ENCODE data around the gene PPCDC.

Gene PPCDC

DNA sequence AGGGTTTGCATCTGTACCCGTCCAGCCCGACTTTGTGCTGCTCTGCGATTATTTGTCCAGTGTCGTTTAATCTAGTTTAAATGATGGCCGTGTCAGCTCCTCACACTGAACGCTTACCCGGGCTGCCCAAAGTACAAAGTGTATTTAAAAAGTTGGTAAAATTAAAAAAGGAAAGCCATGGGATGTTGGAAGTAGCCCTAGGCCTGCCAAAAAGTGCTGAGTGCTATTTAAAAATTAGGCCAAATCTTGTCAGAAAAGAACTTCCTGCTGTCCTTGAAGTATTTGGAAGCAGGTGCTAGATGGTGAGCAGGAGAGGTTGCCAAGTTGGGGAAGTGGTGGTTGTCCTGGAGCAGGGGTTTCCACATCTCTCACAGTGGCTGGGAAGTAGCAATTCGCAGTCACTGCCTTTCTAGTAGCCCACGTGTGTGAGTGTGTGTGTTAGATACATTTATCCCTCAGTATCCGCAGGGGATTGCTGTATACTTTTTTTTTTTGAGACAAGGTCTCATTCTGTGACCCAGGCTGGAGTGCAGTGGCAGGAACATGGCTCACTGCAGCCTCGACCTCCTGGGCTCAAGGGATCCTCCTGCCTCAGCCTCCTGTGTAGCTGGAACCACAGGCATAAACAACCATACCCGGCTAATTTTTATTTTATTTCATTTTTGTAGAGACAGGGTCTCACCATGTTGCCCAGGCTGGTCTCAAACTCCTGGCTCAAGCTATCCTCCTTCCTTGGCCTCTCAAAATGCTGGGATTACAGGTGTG is 664 bp downstream of the PPCDC start:
- TF ChIP-seq, protein P1, sequence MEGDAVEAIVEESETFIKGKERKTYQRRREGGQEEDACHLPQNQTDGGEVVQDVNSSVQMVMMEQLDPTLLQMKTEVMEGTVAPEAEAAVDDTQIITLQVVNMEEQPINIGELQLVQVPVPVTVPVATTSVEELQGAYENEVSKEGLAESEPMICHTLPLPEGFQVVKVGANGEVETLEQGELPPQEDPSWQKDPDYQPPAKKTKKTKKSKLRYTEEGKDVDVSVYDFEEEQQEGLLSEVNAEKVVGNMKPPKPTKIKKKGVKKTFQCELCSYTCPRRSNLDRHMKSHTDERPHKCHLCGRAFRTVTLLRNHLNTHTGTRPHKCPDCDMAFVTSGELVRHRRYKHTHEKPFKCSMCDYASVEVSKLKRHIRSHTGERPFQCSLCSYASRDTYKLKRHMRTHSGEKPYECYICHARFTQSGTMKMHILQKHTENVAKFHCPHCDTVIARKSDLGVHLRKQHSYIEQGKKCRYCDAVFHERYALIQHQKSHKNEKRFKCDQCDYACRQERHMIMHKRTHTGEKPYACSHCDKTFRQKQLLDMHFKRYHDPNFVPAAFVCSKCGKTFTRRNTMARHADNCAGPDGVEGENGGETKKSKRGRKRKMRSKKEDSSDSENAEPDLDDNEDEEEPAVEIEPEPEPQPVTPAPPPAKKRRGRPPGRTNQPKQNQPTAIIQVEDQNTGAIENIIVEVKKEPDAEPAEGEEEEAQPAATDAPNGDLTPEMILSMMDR (IDR thresholded peaks at IDR 0.05; ENCODE audit: control insufficient read depth, extremely low read depth, insufficient read depth), result no peak
- no peak for DNase-seq (ENCODE audit: low read depth)
- H3K4me3 ChIP-seq (ENCODE audit: low read depth, low read length), result peak overlapping the region; percentile 90

GRCh38 chr15:75025107-75025506 is 1.7 kb downstream of the PPCDC start:
- DNase-seq (ENCODE audit: low read depth), result no peak
- H3K4me3 ChIP-seq (ENCODE audit: low read depth, low read length), result no peak overlapping the region
- TF ChIP-seq, protein P1 (IDR thresholded peaks at IDR 0.05; ENCODE audit: control insufficient read depth, extremely low read depth, insufficient read depth), result no peak

- DNase-seq (ENCODE audit: low read depth), result peak; percentile 37
- TF ChIP-seq, protein P1 (IDR thresholded peaks at IDR 0.05; ENCODE audit: control insufficient read depth, extremely low read depth, insufficient read depth), result no peak
- no peak overlapping the region for H3K4me3 ChIP-seq (ENCODE audit: low read depth, low read length)
Measured at GRCh38 chr15:75025548-75026260, 2.3 kb downstream of the PPCDC start.

- no peak for DNase-seq (ENCODE audit: low read depth)
- no peak overlapping the region for H3K4me3 ChIP-seq (ENCODE audit: low read depth, low read length)
- TF ChIP-seq, protein P1 (IDR thresholded peaks at IDR 0.05; ENCODE audit: control insufficient read depth, extremely low read depth, insufficient read depth), result no peak
Measured at GRCh38 chr15:75027551-75027950, 4.2 kb downstream of the PPCDC start.

DNA sequence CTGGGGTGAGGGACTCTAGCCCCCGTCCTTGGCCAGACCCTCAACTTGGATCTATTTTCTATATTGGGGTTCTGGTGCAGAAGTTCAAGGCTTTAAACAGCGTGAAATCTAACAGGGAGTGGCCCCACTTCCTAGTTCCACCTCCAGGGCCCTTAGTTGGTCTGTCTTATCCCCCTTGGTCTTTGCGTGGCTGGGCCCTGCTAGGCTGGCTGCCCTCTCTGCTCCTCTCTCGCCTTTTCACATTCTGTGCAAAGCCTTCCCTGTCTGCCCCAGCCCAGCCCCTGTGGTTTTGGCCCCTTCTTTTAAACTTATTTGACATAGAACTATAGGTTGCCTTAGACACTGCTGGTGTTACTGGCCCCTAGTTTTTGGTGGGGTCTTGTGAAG is 5.6 kb downstream of the PPCDC start:
- H3K4me3 ChIP-seq (ENCODE audit: low read depth, low read length), result no peak overlapping the region
- TF ChIP-seq, protein P1 (IDR thresholded peaks at IDR 0.05; ENCODE audit: control insufficient read depth, extremely low read depth, insufficient read depth), result no peak
- DNase-seq (ENCODE audit: low read depth), result no peak

GRCh38 chr15:75029378-75030022 is 6.1 kb downstream of the PPCDC start:
- DNase-seq (ENCODE audit: low read depth), result peak; percentile 40
- TF ChIP-seq, protein P1 (IDR thresholded peaks at IDR 0.05; ENCODE audit: control insufficient read depth, extremely low read depth, insufficient read depth), result peak; percentile 92
- no peak overlapping the region for H3K4me3 ChIP-seq (ENCODE audit: low read depth, low read length)

All from LNCaP clone FGC (cell line).